ENCODE results near the gene TTL. TPM values are rescaled to one million over a fixed set of nuclear protein-coding genes. Genes with fewer than 3 reads are reported as not detected.

Gene TTL
- total RNA-seq, 1 experiment from 2014 or later, result 81.5 TPM

DNA sequence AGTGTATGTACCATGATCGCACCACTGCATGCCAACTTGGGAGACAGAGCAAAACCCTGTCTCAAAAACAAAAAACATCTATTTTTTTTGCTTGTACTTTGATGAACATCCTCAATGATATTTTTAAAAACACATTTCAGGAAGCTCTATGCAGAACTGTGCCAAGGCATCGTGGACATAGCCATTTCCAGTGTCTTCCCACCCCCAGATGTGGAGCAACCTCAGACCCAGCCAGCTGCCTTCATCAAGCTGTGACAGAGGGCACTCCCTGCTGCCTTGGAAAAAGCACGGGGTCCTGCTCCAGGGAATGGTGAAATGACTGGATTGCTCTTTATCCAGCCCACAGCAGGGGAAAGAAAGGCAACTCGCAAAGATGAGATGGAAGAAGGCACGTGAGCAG, 46.6 kb downstream of the TTL start:
- ChIA-PET CTCF (no interaction called here), POLR2A (no interaction called here)
- no peaks in the 10 kb centered on the region for H3K9me3 ChIP-seq (ENCODE audit: control insufficient read depth, insufficient read depth, low read depth, low read length)
- TF ChIP-seq, protein P1, sequence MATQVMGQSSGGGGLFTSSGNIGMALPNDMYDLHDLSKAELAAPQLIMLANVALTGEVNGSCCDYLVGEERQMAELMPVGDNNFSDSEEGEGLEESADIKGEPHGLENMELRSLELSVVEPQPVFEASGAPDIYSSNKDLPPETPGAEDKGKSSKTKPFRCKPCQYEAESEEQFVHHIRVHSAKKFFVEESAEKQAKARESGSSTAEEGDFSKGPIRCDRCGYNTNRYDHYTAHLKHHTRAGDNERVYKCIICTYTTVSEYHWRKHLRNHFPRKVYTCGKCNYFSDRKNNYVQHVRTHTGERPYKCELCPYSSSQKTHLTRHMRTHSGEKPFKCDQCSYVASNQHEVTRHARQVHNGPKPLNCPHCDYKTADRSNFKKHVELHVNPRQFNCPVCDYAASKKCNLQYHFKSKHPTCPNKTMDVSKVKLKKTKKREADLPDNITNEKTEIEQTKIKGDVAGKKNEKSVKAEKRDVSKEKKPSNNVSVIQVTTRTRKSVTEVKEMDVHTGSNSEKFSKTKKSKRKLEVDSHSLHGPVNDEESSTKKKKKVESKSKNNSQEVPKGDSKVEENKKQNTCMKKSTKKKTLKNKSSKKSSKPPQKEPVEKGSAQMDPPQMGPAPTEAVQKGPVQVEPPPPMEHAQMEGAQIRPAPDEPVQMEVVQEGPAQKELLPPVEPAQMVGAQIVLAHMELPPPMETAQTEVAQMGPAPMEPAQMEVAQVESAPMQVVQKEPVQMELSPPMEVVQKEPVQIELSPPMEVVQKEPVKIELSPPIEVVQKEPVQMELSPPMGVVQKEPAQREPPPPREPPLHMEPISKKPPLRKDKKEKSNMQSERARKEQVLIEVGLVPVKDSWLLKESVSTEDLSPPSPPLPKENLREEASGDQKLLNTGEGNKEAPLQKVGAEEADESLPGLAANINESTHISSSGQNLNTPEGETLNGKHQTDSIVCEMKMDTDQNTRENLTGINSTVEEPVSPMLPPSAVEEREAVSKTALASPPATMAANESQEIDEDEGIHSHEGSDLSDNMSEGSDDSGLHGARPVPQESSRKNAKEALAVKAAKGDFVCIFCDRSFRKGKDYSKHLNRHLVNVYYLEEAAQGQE (IDR thresholded peaks at IDR 0.05; ENCODE audit: insufficient read depth in 1 of 2, low read depth in 2 of 2, low read length in 1 of 2), result no peak
- TF ChIP-seq SIN3A (IDR thresholded peaks at IDR 0.05; ENCODE audit: borderline replicate concordance, insufficient read depth, low read depth, low read length), result no peak
- no peak for TF ChIP-seq POLR2AphosphoS5 (IDR thresholded peaks at IDR 0.05; ENCODE audit: low read depth, low read length)
- TF ChIP-seq TCF7L2 (IDR thresholded peaks at IDR 0.05; ENCODE audit: low read depth, low read length), result no peak
- TF ChIP-seq, protein P2, sequence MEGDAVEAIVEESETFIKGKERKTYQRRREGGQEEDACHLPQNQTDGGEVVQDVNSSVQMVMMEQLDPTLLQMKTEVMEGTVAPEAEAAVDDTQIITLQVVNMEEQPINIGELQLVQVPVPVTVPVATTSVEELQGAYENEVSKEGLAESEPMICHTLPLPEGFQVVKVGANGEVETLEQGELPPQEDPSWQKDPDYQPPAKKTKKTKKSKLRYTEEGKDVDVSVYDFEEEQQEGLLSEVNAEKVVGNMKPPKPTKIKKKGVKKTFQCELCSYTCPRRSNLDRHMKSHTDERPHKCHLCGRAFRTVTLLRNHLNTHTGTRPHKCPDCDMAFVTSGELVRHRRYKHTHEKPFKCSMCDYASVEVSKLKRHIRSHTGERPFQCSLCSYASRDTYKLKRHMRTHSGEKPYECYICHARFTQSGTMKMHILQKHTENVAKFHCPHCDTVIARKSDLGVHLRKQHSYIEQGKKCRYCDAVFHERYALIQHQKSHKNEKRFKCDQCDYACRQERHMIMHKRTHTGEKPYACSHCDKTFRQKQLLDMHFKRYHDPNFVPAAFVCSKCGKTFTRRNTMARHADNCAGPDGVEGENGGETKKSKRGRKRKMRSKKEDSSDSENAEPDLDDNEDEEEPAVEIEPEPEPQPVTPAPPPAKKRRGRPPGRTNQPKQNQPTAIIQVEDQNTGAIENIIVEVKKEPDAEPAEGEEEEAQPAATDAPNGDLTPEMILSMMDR (IDR thresholded peaks at IDR 0.05), result no peak
- H3K27ac ChIP-seq (ENCODE audit: low read length), result no peak overlapping the region
- BruUV-seq (replicated peaks), result no TSS peak
- no peaks in the 10 kb centered on the region for H3K36me3 ChIP-seq (ENCODE audit: control insufficient read depth, insufficient read depth, low read length)
- intact Hi-C loops (cut with micrococcal nuclease; ENCODE audit: unreplicated experiment) (no loop called here), in situ Hi-C loops (cut with HindIII; ENCODE audit: low pct_unique_long_range_greater_than_20kb, low sequenced_read_pairs) (no loop called here)
- no peak overlapping the region for H3K4me3 ChIP-seq (ENCODE audit: low read depth in 2 of 2, low read length in 2 of 2)
- ATAC-seq (no peak), DNase-seq (ENCODE audit: low read depth, low spot score) (no peak)
- H3K4me1 ChIP-seq (ENCODE audit: control insufficient read depth, insufficient read depth, low read length), result no peaks in the 10 kb centered on the region
- H3K27me3 ChIP-seq (ENCODE audit: control insufficient read depth, insufficient read depth, low read length), result no peaks in the 10 kb centered on the region

DNA sequence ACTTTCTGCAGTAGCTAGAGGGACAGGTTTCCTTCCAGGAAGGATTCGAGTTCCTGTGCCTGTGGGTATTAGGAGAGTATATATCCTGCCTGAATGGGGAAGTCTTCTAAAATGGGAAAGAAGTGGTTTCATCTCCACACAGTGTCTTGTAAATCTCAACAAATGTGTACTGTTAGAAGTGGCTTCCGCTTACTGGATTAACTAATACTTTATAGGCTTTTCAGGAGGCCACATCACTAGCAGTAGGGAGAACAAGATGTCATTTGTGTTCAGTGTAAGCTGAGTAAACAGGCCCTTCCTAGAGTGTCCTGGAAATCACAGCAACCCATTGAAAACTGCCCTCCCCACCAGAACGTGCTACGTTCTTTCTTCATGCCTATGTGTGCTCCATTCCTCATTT, 47.8 kb downstream of the TTL start:
- CTCF ChIA-PET, result no interaction called here

More for the DNA sequence above, 47.8 kb downstream of the TTL start:
- H3K27ac ChIP-seq (ENCODE audit: low read length), result no peak overlapping the region
- no peaks in the 10 kb centered on the region for H3K4me1 ChIP-seq (ENCODE audit: control insufficient read depth, insufficient read depth, low read length)
- intact Hi-C loops (cut with micrococcal nuclease; ENCODE audit: unreplicated experiment), result no loop called here
- no peak for DNase-seq (ENCODE audit: low read depth, low spot score)
- no peaks in the 10 kb centered on the region for H3K27me3 ChIP-seq (ENCODE audit: control insufficient read depth, insufficient read depth, low read length)
- no peak overlapping the region for H3K4me3 ChIP-seq (ENCODE audit: low read depth in 2 of 2, low read length in 2 of 2)
- no peak for ATAC-seq
- in situ Hi-C loops (cut with HindIII; ENCODE audit: low pct_unique_long_range_greater_than_20kb, low sequenced_read_pairs), result no loop called here
- TF ChIP-seq TCF7L2 (IDR thresholded peaks at IDR 0.05; ENCODE audit: low read depth, low read length) (no peak), SIN3A (IDR thresholded peaks at IDR 0.05; ENCODE audit: borderline replicate concordance, insufficient read depth, low read depth, low read length) (no peak), POLR2AphosphoS5 (IDR thresholded peaks at IDR 0.05; ENCODE audit: low read depth, low read length) (no peak)
- TF ChIP-seq, protein P1 (IDR thresholded peaks at IDR 0.05; ENCODE audit: insufficient read depth in 1 of 2, low read depth in 2 of 2, low read length in 1 of 2), result no peak
- TF ChIP-seq, protein P2 (IDR thresholded peaks at IDR 0.05), result no peak
- POLR2A ChIA-PET, result no interaction called here
- no peaks in the 10 kb centered on the region for H3K36me3 ChIP-seq (ENCODE audit: control insufficient read depth, insufficient read depth, low read length)
- no TSS peak for BruUV-seq (replicated peaks)
- no peaks in the 10 kb centered on the region for H3K9me3 ChIP-seq (ENCODE audit: control insufficient read depth, insufficient read depth, low read depth, low read length)
